K562 (cell line): ENCODE data around the gene HYAL3. TPM values are rescaled to one million over a fixed set of nuclear protein-coding genes. Genes with fewer than 3 reads are reported as not detected.

Experiments
- AFF4 ChIP-seq: sonication (generic); formaldehyde crosslinking; IDR thresholded peaks from 2 replicates; pipeline ENCODE4 v1.8.0; 2023; ENCODE audit warnings: mild to moderate bottlenecking, missing genetic modification reagents
- CTCF ChIP-seq, 3 experiments: IDR thresholded peaks in 2 of 3; conservative IDR thresholded peaks in 1 of 3; 2 replicates each; pipeline ENCODE4 v1.5.1; 2011 to 2012; ENCODE audit warnings: low read length in 3 of 3, mild to moderate bottlenecking in 3 of 3, control low read depth in 2 of 3, improper control_type of control experiment in 1 of 3, inconsistent platforms in 1 of 3, low read depth in 1 of 3, mixed read lengths in 1 of 3, moderate library complexity in 1 of 3; ENCODE audit not compliant: insufficient read depth in 2 of 3
- HCFC1 ChIP-seq: IDR thresholded peaks from 2 replicates; pipeline ENCODE4 v1.6.1; 2012; ENCODE audit warnings: low read depth, low read length, improper control_type of control experiment
- HDGF ChIP-seq: fragments of 450-650 bp; IDR thresholded peaks from 2 replicates; pipeline ENCODE4 v1.6.1; 2016
- JUN ChIP-seq, 2 experiments: sonication (generic) in 1 of 2; formaldehyde crosslinking in 1 of 2; IDR thresholded peaks; 2 replicates each; pipeline versions ENCODE4 v1.6.1 to v1.8.0; 2012 to 2022; ENCODE audit warnings: borderline replicate concordance in 2 of 2, mild to moderate bottlenecking in 2 of 2, improper control_type of control experiment in 1 of 2, low read depth in 1 of 2, low read length in 1 of 2, missing genetic modification reagents in 1 of 2
- MTA1 ChIP-seq: fragments of 450-650 bp; IDR thresholded peaks from 2 replicates; pipeline ENCODE4 v1.6.1; 2017; ENCODE audit warnings: borderline replicate concordance
- NR2C1 ChIP-seq, 2 experiments: fragments of 450-650 bp; IDR thresholded peaks; 2 replicates each; pipeline ENCODE4 v1.6.1; 2017; ENCODE audit warnings: mild to moderate bottlenecking in 2 of 2, antibody characterized with exemption in 1 of 2, inconsistent platforms in 1 of 2, missing compliant biosample characterization in 1 of 2, missing genetic modification characterization in 1 of 2
- POLR2AphosphoS2 ChIP-seq: IDR thresholded peaks from 2 replicates; pipeline ENCODE4 v1.6.1; 2012; ENCODE audit warnings: low read length, improper control_type of control experiment
- TAF1 ChIP-seq: IDR thresholded peaks from 2 replicates; pipeline ENCODE4 v1.6.1; 2011; ENCODE audit warnings: mild to moderate bottlenecking, low read length, moderate library complexity; ENCODE audit not compliant: insufficient read depth, control insufficient read depth, severe bottlenecking; ENCODE audit errors: extremely low read depth
- U2AF2 ChIP-seq: fragments of 200-400 bp; formaldehyde crosslinking; optimal IDR thresholded peaks from 2 replicates; pipeline ENCODE3; 2017; ENCODE audit warnings: low read depth, mild to moderate bottlenecking, low read length
- ZBTB12 ChIP-seq: fragments of 250-450 bp; sonication (Bioruptor Pico); IDR thresholded peaks from 2 replicates; pipeline ENCODE4 v1.4.0; 2020
- ZBTB26 ChIP-seq: fragments of 450-650 bp; formaldehyde crosslinking; IDR thresholded peaks from 2 replicates; pipeline ENCODE4 v1.4.0; 2022; ENCODE audit warnings: missing genetic modification characterization
- ZBTB7A ChIP-seq: IDR thresholded peaks from 2 replicates; pipeline ENCODE4 v1.6.1; 2011; ENCODE audit warnings: low read depth, mild to moderate bottlenecking, low read length, moderate library complexity, borderline replicate concordance; ENCODE audit not compliant: control insufficient read depth
- ZKSCAN8 ChIP-seq: fragments of 200-800 bp; sonication (Bioruptor generic); IDR thresholded peaks from 2 replicates; pipeline ENCODE4 v1.6.1; 2016; ENCODE audit warnings: missing genetic modification characterization, missing compliant biosample characterization
- ZNF589 ChIP-seq: fragments of 200-800 bp; sonication (Bioruptor generic); IDR thresholded peaks from 2 replicates; pipeline ENCODE4 v1.6.1; 2016; ENCODE audit warnings: low read depth, missing genetic modification characterization, missing compliant biosample characterization
- ZNF644 ChIP-seq: fragments of 200-800 bp; sonication (Bioruptor generic); IDR thresholded peaks from 2 replicates; pipeline ENCODE4 v1.6.1; 2016; ENCODE audit warnings: low read depth, missing genetic modification characterization, missing compliant biosample characterization
- polyA plus RNA-seq, 8 experiments: library from polyadenylated mRNA; depleted of rRNA in 4 of 8; stranded (reverse) in 5 of 8; unstranded in 3 of 8; fragments of >200 nt; fragmentation: Nextera tagmentation in 2 of 8; fragmentation: Illumina TruSeq in 1 of 8; extraction: Ambion mirVana in 2 of 8; extraction: Trizol in 1 of 8; gene quantifications; 2 replicates each; pipeline versions ENCODE4 v1.2.1 to v1.2.3, GENCODE V29; 2011 to 2014; ENCODE audit warnings: inconsistent platforms in 1 of 8, missing spikeins in 1 of 8
- total RNA-seq, 7 experiments: library from RNA; depleted of rRNA in 6 of 7; stranded (reverse); fragments of >200 nt in 6 of 7; fragmentation: Illumina TruSeq in 2 of 7; extraction: Trizol in 2 of 7; gene quantifications; 2 replicates each; pipeline versions ENCODE4 v1.2.1 to v1.2.3, GENCODE V29; 2011 to 2021; ENCODE audit warnings: low replicate concordance in 1 of 7

Gene HYAL3
- total and polyA plus RNA-seq, 9 of the 15 experiments (the other 6 are each of a cell fraction or from before 2014, with no cell fraction given) = 0.38 to 9.1 (median 6.8) TPM

- TF ChIP-seq AFF4 (0 out of 2 replicates have a peak, but pooled peaks have one; percentile 70), MTA1 (peak; percentile 93), NR2C1 (IDR thresholded peaks at IDR 0.05) (peak; percentile 78), NR2C1 (tag; IDR thresholded peaks at IDR 0.05) (peak; percentile 92), POLR2AphosphoS2 (peak; percentile 81), ZKSCAN8 (0 out of 2 replicates have a peak, but pooled peaks have one; percentile 34), ZBTB26 (CRISPR knock-in tag) (peak; percentile 19; the same call in 1 of the 2 replicates), HCFC1 (peak; percentile 100), U2AF2 (no peak), ZNF589 (CRISPR knock-in tag) (peak; percentile 81), JUN (IDR thresholded peaks at IDR 0.05; ENCODE audit: borderline replicate concordance, low read depth, low read length) (peak; percentile 72; the same call in 1 of the 2 replicates), JUN (CRISPR knock-in tag; IDR thresholded peaks at IDR 0.05; ENCODE audit: borderline replicate concordance) (no peak), ZBTB7A (peak; percentile 77; the same call in 1 of the 2 replicates), ZBTB12 (CRISPR knock-in tag) (peak; percentile 88), TAF1 (peak; percentile 67), HDGF (no peak), ZNF644 (tag) (peak; percentile 99), CTCF (IDR thresholded peaks at IDR 0.05 in 2 of 3, conservative IDR thresholded peaks at IDR 0.05 in 1 of 3; ENCODE audit: insufficient read depth in 2 of 3, low read depth in 1 of 3, low read length in 3 of 3) (0 out of 6 replicates have a peak, but pooled peaks of 1 of the 3 experiments have one; percentile 1)
These were observed 6.8 kb downstream of the HYAL3 start, which contains the start of gene IFRD2 (continued) for GRCh38 chr3:50292159-50293078.
